H9 (cell line): ENCODE measurements around the gene SURF4. TPM values are rescaled to one million over a fixed set of nuclear protein-coding genes. Genes with fewer than 3 reads are reported as not detected.
A peak's percentile ranks its signal among the peaks of the same experiment; 100 is the strongest.

Experiments used
- DNase-seq: peaks from one replicate; pipeline ENCODE4 v3.0.0-alpha.2; 2017
- H2AFZ ChIP-seq: one replicate; pipeline ENCODE4 v1.6.1; 2013; ENCODE audit warnings: mild to moderate bottlenecking, low read length, control low read depth, moderate library complexity
- H2AK5ac ChIP-seq: 2 replicates; pipeline ENCODE4 v1.6.1; 2013; ENCODE audit warnings: low read length, control low read depth, mixed read lengths; ENCODE audit not compliant: insufficient read length
- H2BK120ac ChIP-seq: one replicate; pipeline ENCODE4 v1.6.1; 2013; ENCODE audit warnings: low read depth, mild to moderate bottlenecking, low read length, control low read depth, inconsistent platforms; ENCODE audit not compliant: poor library complexity, severe bottlenecking
- H2BK12ac ChIP-seq: 2 replicates; pipeline ENCODE4 v1.6.1; 2013; ENCODE audit warnings: low read length, control low read depth, mixed read lengths, low read depth; ENCODE audit not compliant: insufficient read length
- H2BK15ac ChIP-seq: 2 replicates; pipeline ENCODE4 v1.6.1; 2013; ENCODE audit warnings: low read depth, low read length, control low read depth
- H2BK20ac ChIP-seq: one replicate; pipeline ENCODE4 v1.6.1; 2013; ENCODE audit warnings: low read depth, mild to moderate bottlenecking, low read length, control low read depth, inconsistent platforms; ENCODE audit not compliant: poor library complexity, severe bottlenecking
- H2BK5ac ChIP-seq: 2 replicates; pipeline ENCODE4 v1.6.1; 2013; ENCODE audit warnings: low read length, control low read depth, mixed read lengths; ENCODE audit not compliant: insufficient read length
- H3K14ac ChIP-seq: 2 replicates; pipeline ENCODE4 v1.6.1; 2013; ENCODE audit warnings: low read length, control low read depth; ENCODE audit not compliant: insufficient read depth
- H3K18ac ChIP-seq: 2 replicates; pipeline ENCODE4 v1.6.1; 2013; ENCODE audit warnings: low read depth, mild to moderate bottlenecking, mixed read lengths, low read length, control low read depth; ENCODE audit not compliant: insufficient read length
- H3K23ac ChIP-seq: 2 replicates; pipeline ENCODE4 v1.6.1; 2013; ENCODE audit warnings: low read length, control low read depth, mixed read lengths, low read depth; ENCODE audit not compliant: insufficient read length
- H3K23me2 ChIP-seq: 2 replicates; pipeline ENCODE4 v1.6.1; 2013; ENCODE audit warnings: low read depth, mild to moderate bottlenecking, mixed read lengths, low read length, control low read depth; ENCODE audit not compliant: insufficient read length, poor library complexity, severe bottlenecking
- H3K27ac ChIP-seq: 2 replicates; pipeline ENCODE4 v1.5.1; 2013; ENCODE audit warnings: low read length, control low read depth, mixed read lengths, low read depth; ENCODE audit not compliant: insufficient read length
- H3K27me3 ChIP-seq: 2 replicates; pipeline ENCODE4 v1.6.1; 2013; ENCODE audit warnings: low read length, control low read depth, inconsistent platforms; ENCODE audit not compliant: insufficient read depth
- H3K4ac ChIP-seq: 2 replicates; pipeline ENCODE4 v1.6.1; 2013; ENCODE audit warnings: low read depth, mild to moderate bottlenecking, control low read depth, inconsistent platforms, low read length, moderate library complexity
- H3K4me1 ChIP-seq: 2 replicates; pipeline ENCODE4 v1.6.1; 2013; ENCODE audit warnings: low read length, control low read depth, inconsistent platforms; ENCODE audit not compliant: insufficient read depth
- H3K4me2 ChIP-seq: 2 replicates; pipeline ENCODE4 v1.6.1; 2013; ENCODE audit warnings: low read length, control low read depth, mixed read lengths; ENCODE audit not compliant: insufficient read length, insufficient read depth
- H3K56ac ChIP-seq: 2 replicates; pipeline ENCODE4 v1.6.1; 2013; ENCODE audit warnings: low read depth, mild to moderate bottlenecking, mixed read lengths, low read length, control low read depth; ENCODE audit not compliant: insufficient read length
- H3K79me1 ChIP-seq: 2 replicates; pipeline ENCODE4 v1.6.1; 2013; ENCODE audit warnings: low read depth, mild to moderate bottlenecking, moderate library complexity, low read length, control low read depth, inconsistent platforms; ENCODE audit not compliant: insufficient read depth, poor library complexity, severe bottlenecking
- H3K79me2 ChIP-seq: 2 replicates; pipeline ENCODE4 v1.6.1; 2013; ENCODE audit warnings: low read length, control low read depth, inconsistent platforms; ENCODE audit not compliant: insufficient read depth
- H3K9ac ChIP-seq: 2 replicates; pipeline ENCODE4 v1.6.1; 2013; ENCODE audit warnings: low read length, control low read depth, mixed read lengths; ENCODE audit not compliant: insufficient read length; ENCODE audit errors: extremely low read depth
- H3K9me3 ChIP-seq: one replicate; pipeline ENCODE4 v1.6.1; 2013; ENCODE audit warnings: low read depth, low read length, inconsistent platforms; ENCODE audit not compliant: control insufficient read depth
- H3T11ph ChIP-seq: one replicate; pipeline ENCODE4 v1.6.1; 2013; ENCODE audit warnings: mild to moderate bottlenecking, low read length, control low read depth, inconsistent platforms
- H4K20me1 ChIP-seq: one replicate; pipeline ENCODE4 v1.6.1; 2013; ENCODE audit not compliant: control insufficient read depth, insufficient read length, insufficient read depth
- H4K5ac ChIP-seq: 2 replicates; pipeline ENCODE4 v1.6.1; 2013; ENCODE audit warnings: low read depth, mild to moderate bottlenecking, mixed read lengths, low read length, control low read depth; ENCODE audit not compliant: insufficient read length
- H4K8ac ChIP-seq: replicated peaks from 2 replicates; pipeline ENCODE4 v1.6.1; 2013; ENCODE audit warnings: low read length, control low read depth, mixed read lengths, low read depth; ENCODE audit not compliant: insufficient read length
- H4K91ac ChIP-seq: 2 replicates; pipeline ENCODE4 v1.6.1; 2013; ENCODE audit warnings: low read depth, mild to moderate bottlenecking, moderate library complexity, mixed read lengths, low read length, control low read depth; ENCODE audit not compliant: insufficient read length
- H3K27ac Mint-ChIP-seq, 3 experiments: 2 replicates in 2 of 3; 3 replicates in 1 of 3; pipeline ENCODE4 v1.8.0; 2020 to 2021; ENCODE audit warnings: mixed read lengths in 3 of 3, mild to moderate bottlenecking in 1 of 3, moderate library complexity in 1 of 3
- H3K27me3 Mint-ChIP-seq: 2 replicates; pipeline ENCODE4 v1.8.0; 2021; ENCODE audit warnings: low read depth, mild to moderate bottlenecking, moderate library complexity, mixed read lengths
- H3K36me3 Mint-ChIP-seq, 3 experiments: 2 replicates in 2 of 3; 3 replicates in 1 of 3; pipeline ENCODE4 v1.8.0; 2020 to 2021; ENCODE audit warnings: low read depth in 3 of 3, mixed read lengths in 3 of 3; ENCODE audit not compliant: insufficient read depth in 1 of 3
- H3K4me1 Mint-ChIP-seq, 2 experiments: 2 replicates each; pipeline ENCODE4 v1.8.0; 2020; ENCODE audit warnings: mixed read lengths in 2 of 2
- H3K4me3 Mint-ChIP-seq, 2 experiments: 2 replicates in 1 of 2; 3 replicates in 1 of 2; pipeline ENCODE4 v1.8.0; 2020 to 2021; ENCODE audit warnings: mild to moderate bottlenecking in 2 of 2, mixed read lengths in 2 of 2, moderate library complexity in 1 of 2
- H3K9me3 Mint-ChIP-seq, 2 experiments: 2 replicates in 1 of 2; 3 replicates in 1 of 2; pipeline ENCODE4 v1.8.0; 2020; ENCODE audit warnings: mild to moderate bottlenecking in 2 of 2, mixed read lengths in 2 of 2, moderate library complexity in 1 of 2
- CTCF ChIP-seq: fragments of 200-600 bp; sonication (generic); conservative IDR thresholded peaks from 3 replicates; pipeline ENCODE4 v1.8.0; 2021; ENCODE audit warnings: antibody characterized with exemption, mild to moderate bottlenecking
- WGBS: extraction: QIAGEN DNeasy Blood & Tissue Kit; methylation state at CpG from one replicate; pipeline ENCODE4 v1.1.7; 2013; ENCODE audit warnings: missing lambda C conversion rate, low lambda C conversion rate, mixed read lengths; ENCODE audit not compliant: insufficient read length; ENCODE audit errors: extremely low coverage; 5-methylcytosine and 5-hydroxymethylcytosine counted together
- total RNA-seq: library from RNA; stranded (reverse); gene quantifications from 2 replicates; pipeline ENCODE4 v1.2.1, GENCODE V29; 2021

The SURF4 gene
- total RNA-seq, 1 experiment from 2014 or later, result 146 TPM

GRCh38 chr9:133360400-133361393 lies 15.2 kb downstream of the SURF4 start:
- H3K9ac ChIP-seq, result no peak overlapping the region
- no peak overlapping the region for H3T11ph ChIP-seq
- H2BK12ac ChIP-seq, result no peak overlapping the region
- no peak overlapping the region for H2AFZ ChIP-seq
- Mint-ChIP-seq H3K36me3 (peaks cover 23 to 77% (median 72%) of the 10 kb centered on the region in 3 experiments; a peak in 6 of 7 replicates), H3K27me3 (no peaks in the 10 kb centered on the region; the same call in 1 of the 2 replicates), H3K9me3 (no peaks in the 10 kb centered on the region), H3K4me1 (peaks cover 8 to 10% of the 10 kb centered on the region in 2 experiments), H3K27ac (peak overlapping the region in 1 of 3 experiments; percentile 62; a peak in 2 of 7 replicates), H3K4me3 (no peak overlapping the region)
- no peak overlapping the region for H2BK20ac ChIP-seq
- no peak overlapping the region for H3K4me2 ChIP-seq
- H3K23me2 ChIP-seq, result peaks cover 10% of the 10 kb centered on the region
- no peak overlapping the region for H4K8ac ChIP-seq
- H3K56ac ChIP-seq, result no peak overlapping the region
- no peak overlapping the region for H2BK5ac ChIP-seq
- H3K79me1 ChIP-seq, result peaks cover 3% of the 10 kb centered on the region
- H3K14ac ChIP-seq, result no peak overlapping the region
- TF ChIP-seq CTCF, result no peak
- no peaks in the 10 kb centered on the region for H3K27me3 ChIP-seq
- DNase-seq, result no peak
- no peak overlapping the region for H4K91ac ChIP-seq
- no peak overlapping the region for H4K5ac ChIP-seq
- no peak overlapping the region for H3K27ac ChIP-seq
- no peak overlapping the region for H3K4ac ChIP-seq
- H3K9me3 ChIP-seq, result no peaks in the 10 kb centered on the region
- H3K79me2 ChIP-seq, result no peaks in the 10 kb centered on the region; the same call in 1 of the 2 replicates
- H3K23ac ChIP-seq, result no peak overlapping the region
- H3K4me1 ChIP-seq, result no peaks in the 10 kb centered on the region
- no peak overlapping the region for H2BK120ac ChIP-seq
- no peak overlapping the region for H3K18ac ChIP-seq
- H4K20me1 ChIP-seq, result no peaks in the 10 kb centered on the region
- no peak overlapping the region for H2AK5ac ChIP-seq
- WGBS, result no CpG with 5 or more reads among the region's 21 CpGs
- no peak overlapping the region for H2BK15ac ChIP-seq
